Keratinocyte (primary cell): ENCODE data around the gene PCK1. TPM values are rescaled to one million over a fixed set of nuclear protein-coding genes. Genes with fewer than 3 reads are reported as not detected.

ENCODE experiments used
- DNase-seq: peaks from one replicate; pipeline ENCODE4 v3.0.0-alpha.2; 2011; ENCODE audit warnings: low read depth, missing footprints, low spot score
- FAIRE-seq: peaks from 2 replicates; lab custom pipeline; 2011; peaks lifted over from hg19 to GRCh38; lab: Jason Lieb, UNC
- H2AFZ ChIP-seq: 2 replicates; pipeline ENCODE4 v1.6.0; 2012; ENCODE audit warnings: low read length, control low read depth, inconsistent platforms; ENCODE audit not compliant: control insufficient read depth
- H3K27ac ChIP-seq: 2 replicates; pipeline ENCODE4 v1.5.1; 2011; ENCODE audit warnings: low read length; ENCODE audit not compliant: control insufficient read depth, insufficient read depth
- H3K27me3 ChIP-seq: 3 replicates; pipeline ENCODE4 v1.6.0; 2011; ENCODE audit warnings: low read length; ENCODE audit not compliant: control insufficient read depth, insufficient read depth; ENCODE audit errors: extremely low read depth
- H3K36me3 ChIP-seq, 2 experiments: 2 replicates in 1 of 2; 3 replicates in 1 of 2; pipeline ENCODE4 v1.5.1; 2011; ENCODE audit warnings: low read length in 2 of 2, mild to moderate bottlenecking in 1 of 2; ENCODE audit not compliant: control insufficient read depth in 2 of 2, insufficient read depth in 2 of 2; ENCODE audit errors: extremely low read depth in 1 of 2
- H3K4me1 ChIP-seq: 3 replicates; pipeline ENCODE4 v1.5.1; 2011; ENCODE audit warnings: low read length; ENCODE audit not compliant: control insufficient read depth, insufficient read depth; ENCODE audit errors: extremely low read depth
- H3K4me2 ChIP-seq: 3 replicates; pipeline ENCODE4 v1.6.0; 2011; ENCODE audit warnings: low read depth, low read length; ENCODE audit not compliant: control insufficient read depth, insufficient read depth; ENCODE audit errors: extremely low read depth
- H3K4me3 ChIP-seq, 3 experiments: fragments of 200-600 bp in 1 of 3; sonication (generic) in 1 of 3; 2 replicates in 2 of 3; 3 replicates in 1 of 3; pipeline ENCODE4 v1.5.1; 2011 to 2016; ENCODE audit warnings: low read length in 3 of 3, mild to moderate bottlenecking in 3 of 3, control low read depth in 2 of 3, inconsistent platforms in 1 of 3, low read depth in 1 of 3, mixed read lengths in 1 of 3, mixed run types in 1 of 3, moderate library complexity in 1 of 3; ENCODE audit not compliant: control insufficient read depth in 2 of 3, insufficient read depth in 2 of 3; ENCODE audit errors: extremely low read depth in 1 of 3
- H3K79me2 ChIP-seq: 2 replicates; pipeline ENCODE4 v1.6.0; 2012; ENCODE audit warnings: low read length; ENCODE audit not compliant: control insufficient read depth, insufficient read depth
- H3K9ac ChIP-seq: 3 replicates; pipeline ENCODE4 v1.6.0; 2011; ENCODE audit warnings: low read length; ENCODE audit not compliant: control insufficient read depth, insufficient read depth; ENCODE audit errors: extremely low read depth
- H3K9me1 ChIP-seq: 3 replicates; pipeline ENCODE4 v1.6.0; 2011; ENCODE audit warnings: low read length; ENCODE audit not compliant: control insufficient read depth, insufficient read depth; ENCODE audit errors: extremely low read depth
- H3K9me3 ChIP-seq: 2 replicates; pipeline ENCODE4 v1.5.1; 2012; ENCODE audit warnings: low read depth, low read length; ENCODE audit not compliant: control insufficient read depth
- H4K20me1 ChIP-seq: 3 replicates; pipeline ENCODE4 v1.6.0; 2011; ENCODE audit warnings: low read length; ENCODE audit not compliant: control insufficient read depth, insufficient read depth; ENCODE audit errors: extremely low read depth
- CTCF ChIP-seq, 3 experiments: IDR thresholded peaks in 1 of 3; conservative IDR thresholded peaks in 1 of 3; optimal IDR thresholded peaks in 1 of 3; 2 replicates in 2 of 3; 3 replicates in 1 of 3; pipeline versions ENCODE3 to v1.5.1; 2011; ENCODE audit warnings: low read length in 3 of 3, mild to moderate bottlenecking in 3 of 3, moderate library complexity in 2 of 3, control low read depth in 1 of 3, inconsistent platforms in 1 of 3; ENCODE audit not compliant: insufficient read depth in 2 of 3; ENCODE audit errors: extremely low read depth in 1 of 3
- EZH2 ChIP-seq: IDR thresholded peaks from one replicate; pipeline ENCODE4 v1.6.1; 2012; ENCODE audit warnings: inconsistent platforms, mild to moderate bottlenecking, low read length, moderate library complexity
- dilution Hi-C: fragments of 300-500 bp; cut with MboI; formaldehyde crosslinking; loops from one replicate; pipeline ENCODE4 v1.7.0; 2020; ENCODE audit warnings: low sequenced_read_pairs; ENCODE audit not compliant: extremely low pct_ligation_motif_present
- polyA plus RNA-seq, 5 experiments: library from polyadenylated mRNA; depleted of rRNA in 3 of 5; stranded (reverse) in 3 of 5; stranded (forward) in 1 of 5; unstranded in 1 of 5; fragments of >200 nt; gene quantifications; 1 replicate in 1 of 5; 2 replicates in 3 of 5; 3 replicates in 1 of 5; pipeline versions ENCODE4 v1.2.1 to v1.2.3, GENCODE V29; 2011 to 2012; ENCODE audit warnings: missing spikeins in 2 of 5, low read depth in 1 of 5, low replicate concordance in 1 of 5

The PCK1 gene
- polyA plus RNA-seq, 1 donor (not counting 4 experiments of a cell fraction or from before 2014, with no cell fraction given) = not detected

- H3K4me3 ChIP-seq = no peak overlapping the region
- H3K79me2 ChIP-seq = no peaks in the 10 kb centered on the region
- no peak overlapping the region for H2AFZ ChIP-seq
- no peaks in the 10 kb centered on the region for H3K36me3 ChIP-seq
- H3K27ac ChIP-seq = no peak overlapping the region
- TF ChIP-seq CTCF (optimal IDR thresholded peaks at IDR 0.05 in 1 of 3, IDR thresholded peaks at IDR 0.05 in 1 of 3, conservative IDR thresholded peaks at IDR 0.05 in 1 of 3; ENCODE audit: extremely low read depth in 1 of 3, insufficient read depth in 2 of 3, low read length in 3 of 3) (no peak), EZH2 (no peak)
- no peak overlapping the region for H3K4me2 ChIP-seq
- H3K27me3 ChIP-seq = peaks cover 63% of the 10 kb centered on the region
- dilution Hi-C loops = no loop called here
- no peaks in the 10 kb centered on the region for H3K9me3 ChIP-seq
- DNase-seq (no peak), FAIRE-seq (no peak)
- no peaks in the 10 kb centered on the region for H3K4me1 ChIP-seq
- no peak overlapping the region for H3K9ac ChIP-seq
- H3K9me1 ChIP-seq = no peaks in the 10 kb centered on the region
- no peaks in the 10 kb centered on the region for H4K20me1 ChIP-seq
Measured at GRCh38 chr20:57558614-57559288, 2.2 kb upstream of the PCK1 start.

GRCh38 chr20:57559289-57559634 is 1.6 kb upstream of the PCK1 start:
- TF ChIP-seq CTCF (optimal IDR thresholded peaks at IDR 0.05 in 1 of 3, IDR thresholded peaks at IDR 0.05 in 1 of 3, conservative IDR thresholded peaks at IDR 0.05 in 1 of 3; ENCODE audit: extremely low read depth in 1 of 3, insufficient read depth in 2 of 3, low read length in 3 of 3) (no peak), EZH2 (no peak)
- no peak overlapping the region for H3K4me2 ChIP-seq
- H3K4me1 ChIP-seq = no peaks in the 10 kb centered on the region
- H3K9me3 ChIP-seq = no peaks in the 10 kb centered on the region
- FAIRE-seq (no peak), DNase-seq (no peak)
- no peak overlapping the region for H3K9ac ChIP-seq
- dilution Hi-C loops = no loop called here
- H3K27ac ChIP-seq = no peak overlapping the region
- no peak overlapping the region for H2AFZ ChIP-seq
- H3K79me2 ChIP-seq = no peaks in the 10 kb centered on the region
- H4K20me1 ChIP-seq = no peaks in the 10 kb centered on the region
- peaks cover 61% of the 10 kb centered on the region for H3K27me3 ChIP-seq
- H3K36me3 ChIP-seq = no peaks in the 10 kb centered on the region
- H3K9me1 ChIP-seq = no peaks in the 10 kb centered on the region
- no peak overlapping the region for H3K4me3 ChIP-seq
